ENCODE data around the gene RBM44. TPM values are rescaled to one million over a fixed set of nuclear protein-coding genes. Genes with fewer than 3 reads are reported as not detected.

Gene RBM44
- total and polyA plus RNA-seq, 4 donors = 0.02 to 0.75 (median 0.15) TPM

DNA sequence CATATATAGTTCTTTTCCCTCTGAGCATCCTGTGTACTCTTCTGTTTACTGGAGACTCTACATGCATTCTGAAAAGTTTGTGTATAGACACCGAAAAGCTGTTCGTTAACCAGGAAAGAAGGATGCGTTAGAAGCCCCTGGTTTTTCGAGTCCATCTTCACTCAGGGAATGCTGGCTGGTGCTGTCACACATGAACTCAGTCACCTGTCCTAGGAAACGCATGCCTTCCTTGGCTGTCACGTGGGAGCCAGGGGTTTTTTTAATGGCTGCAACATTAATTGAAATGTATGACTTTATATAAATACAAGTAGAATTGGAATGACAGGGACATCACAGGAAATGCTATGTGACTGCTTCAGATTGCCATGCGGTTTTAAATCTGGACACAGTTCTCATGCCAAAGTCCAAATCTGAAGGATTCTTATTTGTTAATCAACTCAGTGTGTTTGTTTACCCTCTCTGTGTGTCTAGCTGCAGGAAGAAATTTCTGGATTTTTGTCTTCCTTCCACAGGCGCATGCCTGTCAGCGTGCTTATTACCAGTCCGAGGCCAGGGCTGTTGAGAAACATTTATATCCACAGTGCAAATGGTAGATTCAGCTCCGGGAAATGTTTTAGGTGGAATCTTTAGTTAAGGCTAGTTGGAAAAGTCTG, 63.4 kb downstream of the RBM44 start:
- Histone ChIP-seq H3K27me3 (ENCODE audit: control insufficient read depth in 4 of 4, insufficient read depth in 4 of 4, low read length in 3 of 4) (no peaks in the 10 kb centered on the region), H3K36me3 (ENCODE audit: control insufficient read depth in 4 of 4, insufficient read depth in 3 of 4, low read depth in 1 of 4, low read length in 3 of 4) (no peaks in the 10 kb centered on the region), H3K9me3 (ENCODE audit: control insufficient read depth in 4 of 4, low read length in 3 of 4) (no peaks in the 10 kb centered on the region), H3K4me1 (ENCODE audit: control insufficient read depth in 4 of 4, insufficient read depth in 4 of 4, low read length in 3 of 4) (peaks cover 6 to 34% (median 23%) of the 10 kb centered on the region in 4 donors), H3K9ac (ENCODE audit: low read depth in 1 of 2, low read length in 2 of 2) (no peak overlapping the region), H3K4me3 (ENCODE audit: low read depth in 1 of 3, low read length in 3 of 3) (no peak overlapping the region), H3K27ac (ENCODE audit: low read depth in 1 of 2, low read length in 2 of 2) (peak overlapping the region; percentile 15 to 42)
- 63% methylated on average over 11 of the region's 11 CpGs for WGBS
- TF ChIP-seq NR2F2 (IDR thresholded peaks at IDR 0.05) (no peak), MAX (IDR thresholded peaks at IDR 0.05) (peak; percentile 98), SP1 (IDR thresholded peaks at IDR 0.05) (peak; percentile 39), GABPA (IDR thresholded peaks at IDR 0.05 in 1 of 2, conservative IDR thresholded peaks at IDR 0.05 in 1 of 2) (no peak), YY1 (IDR thresholded peaks at IDR 0.05) (peak; percentile 15), RAD21 (IDR thresholded peaks at IDR 0.05) (peak in 1 of 2 donors; percentile 33), HNF4A (conservative IDR thresholded peaks at IDR 0.05) (peak; percentile 33 to 57), RXRA (IDR thresholded peaks at IDR 0.05) (peak in 1 of 2 donors; percentile 28)
- TF ChIP-seq, protein P1, sequence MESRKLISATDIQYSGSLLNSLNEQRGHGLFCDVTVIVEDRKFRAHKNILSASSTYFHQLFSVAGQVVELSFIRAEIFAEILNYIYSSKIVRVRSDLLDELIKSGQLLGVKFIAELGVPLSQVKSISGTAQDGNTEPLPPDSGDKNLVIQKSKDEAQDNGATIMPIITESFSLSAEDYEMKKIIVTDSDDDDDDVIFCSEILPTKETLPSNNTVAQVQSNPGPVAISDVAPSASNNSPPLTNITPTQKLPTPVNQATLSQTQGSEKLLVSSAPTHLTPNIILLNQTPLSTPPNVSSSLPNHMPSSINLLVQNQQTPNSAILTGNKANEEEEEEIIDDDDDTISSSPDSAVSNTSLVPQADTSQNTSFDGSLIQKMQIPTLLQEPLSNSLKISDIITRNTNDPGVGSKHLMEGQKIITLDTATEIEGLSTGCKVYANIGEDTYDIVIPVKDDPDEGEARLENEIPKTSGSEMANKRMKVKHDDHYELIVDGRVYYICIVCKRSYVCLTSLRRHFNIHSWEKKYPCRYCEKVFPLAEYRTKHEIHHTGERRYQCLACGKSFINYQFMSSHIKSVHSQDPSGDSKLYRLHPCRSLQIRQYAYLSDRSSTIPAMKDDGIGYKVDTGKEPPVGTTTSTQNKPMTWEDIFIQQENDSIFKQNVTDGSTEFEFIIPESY (IDR thresholded peaks at IDR 0.05) = no peak
- TF ChIP-seq, protein P2, sequence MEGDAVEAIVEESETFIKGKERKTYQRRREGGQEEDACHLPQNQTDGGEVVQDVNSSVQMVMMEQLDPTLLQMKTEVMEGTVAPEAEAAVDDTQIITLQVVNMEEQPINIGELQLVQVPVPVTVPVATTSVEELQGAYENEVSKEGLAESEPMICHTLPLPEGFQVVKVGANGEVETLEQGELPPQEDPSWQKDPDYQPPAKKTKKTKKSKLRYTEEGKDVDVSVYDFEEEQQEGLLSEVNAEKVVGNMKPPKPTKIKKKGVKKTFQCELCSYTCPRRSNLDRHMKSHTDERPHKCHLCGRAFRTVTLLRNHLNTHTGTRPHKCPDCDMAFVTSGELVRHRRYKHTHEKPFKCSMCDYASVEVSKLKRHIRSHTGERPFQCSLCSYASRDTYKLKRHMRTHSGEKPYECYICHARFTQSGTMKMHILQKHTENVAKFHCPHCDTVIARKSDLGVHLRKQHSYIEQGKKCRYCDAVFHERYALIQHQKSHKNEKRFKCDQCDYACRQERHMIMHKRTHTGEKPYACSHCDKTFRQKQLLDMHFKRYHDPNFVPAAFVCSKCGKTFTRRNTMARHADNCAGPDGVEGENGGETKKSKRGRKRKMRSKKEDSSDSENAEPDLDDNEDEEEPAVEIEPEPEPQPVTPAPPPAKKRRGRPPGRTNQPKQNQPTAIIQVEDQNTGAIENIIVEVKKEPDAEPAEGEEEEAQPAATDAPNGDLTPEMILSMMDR (IDR thresholded peaks at IDR 0.05; ENCODE audit: low read depth, low read length, missing input control) = no peak
- no peak for DNase-seq (ENCODE audit: low spot score)

DNA sequence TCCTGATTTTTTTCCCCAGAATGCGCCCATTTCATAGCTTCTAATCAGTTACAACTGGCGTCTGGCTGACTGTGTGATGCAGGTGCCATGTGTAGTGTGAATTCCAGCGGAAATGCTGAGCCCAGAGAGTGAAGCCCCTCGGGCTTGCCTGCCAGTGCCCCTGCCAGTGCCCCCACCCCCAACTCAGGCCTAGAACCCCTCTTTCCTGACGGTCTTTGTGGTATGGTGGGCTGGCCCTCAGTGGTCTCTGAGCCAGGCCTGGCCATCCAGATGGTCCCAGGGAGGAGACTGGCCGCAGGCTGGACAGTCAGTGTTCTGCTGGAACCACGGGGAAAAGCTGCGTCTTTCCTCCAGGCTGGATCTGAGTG, 63.9 kb downstream of the RBM44 start:
- peak; percentile 30 for DNase-seq (ENCODE audit: low spot score)
- no peaks in the 10 kb centered on the region for H3K36me3 ChIP-seq (ENCODE audit: control insufficient read depth in 4 of 4, insufficient read depth in 3 of 4, low read depth in 1 of 4, low read length in 3 of 4)
- peaks cover 6 to 34% (median 23%) of the 10 kb centered on the region in 4 donors for H3K4me1 ChIP-seq (ENCODE audit: control insufficient read depth in 4 of 4, insufficient read depth in 4 of 4, low read length in 3 of 4)

More for the DNA sequence above, 63.9 kb downstream of the RBM44 start:
- Histone ChIP-seq H3K27me3 (ENCODE audit: control insufficient read depth in 4 of 4, insufficient read depth in 4 of 4, low read length in 3 of 4) (no peaks in the 10 kb centered on the region), H3K4me3 (ENCODE audit: low read depth in 1 of 3, low read length in 3 of 3) (no peak overlapping the region), H3K9ac (ENCODE audit: low read depth in 1 of 2, low read length in 2 of 2) (no peak overlapping the region), H3K27ac (ENCODE audit: low read depth in 1 of 2, low read length in 2 of 2) (peak overlapping the region; percentile 15 to 42), H3K9me3 (ENCODE audit: control insufficient read depth in 4 of 4, low read length in 3 of 4) (no peaks in the 10 kb centered on the region)
- 94% methylated on average over 8 of the region's 8 CpGs for WGBS
- no peak for TF ChIP-seq GABPA (IDR thresholded peaks at IDR 0.05 in 1 of 2, conservative IDR thresholded peaks at IDR 0.05 in 1 of 2)
- TF ChIP-seq ATF3 (IDR thresholded peaks at IDR 0.05) = no peak
- TF ChIP-seq JUND (IDR thresholded peaks at IDR 0.05) = no peak
- no peak for TF ChIP-seq SP1 (IDR thresholded peaks at IDR 0.05)
- no peak for TF ChIP-seq TAF1 (conservative IDR thresholded peaks at IDR 0.05)
- TF ChIP-seq NR2F2 (IDR thresholded peaks at IDR 0.05) = no peak
- TF ChIP-seq, protein P1 (IDR thresholded peaks at IDR 0.05) = no peak
- no peak for TF ChIP-seq REST (IDR thresholded peaks at IDR 0.05)
- no peak for TF ChIP-seq MAX (IDR thresholded peaks at IDR 0.05)
- TF ChIP-seq HNF4G (IDR thresholded peaks at IDR 0.05) = no peak
- no peak for TF ChIP-seq RAD21 (IDR thresholded peaks at IDR 0.05)
- TF ChIP-seq EGR1 (IDR thresholded peaks at IDR 0.05; ENCODE audit: low read depth in 2 of 2) = no peak
